ENCODE measurements around the gene DENND5A. TPM values are rescaled to one million over a fixed set of nuclear protein-coding genes. Genes with fewer than 3 reads are reported as not detected.

DENND5A gene
- total RNA-seq (2014; rRNA removed; shearing (Covaris generic)) = 45.6 and 53.5 TPM in 2 replicates
- polyA plus RNA-seq (2015; cell fraction: cytosol; rRNA removed) = 47.9 and 55.4 TPM in 2 replicates
- 54.3 and 61.7 TPM in 2 replicates for polyA plus RNA-seq (2015; cell fraction: nucleus; rRNA removed)

DNA sequence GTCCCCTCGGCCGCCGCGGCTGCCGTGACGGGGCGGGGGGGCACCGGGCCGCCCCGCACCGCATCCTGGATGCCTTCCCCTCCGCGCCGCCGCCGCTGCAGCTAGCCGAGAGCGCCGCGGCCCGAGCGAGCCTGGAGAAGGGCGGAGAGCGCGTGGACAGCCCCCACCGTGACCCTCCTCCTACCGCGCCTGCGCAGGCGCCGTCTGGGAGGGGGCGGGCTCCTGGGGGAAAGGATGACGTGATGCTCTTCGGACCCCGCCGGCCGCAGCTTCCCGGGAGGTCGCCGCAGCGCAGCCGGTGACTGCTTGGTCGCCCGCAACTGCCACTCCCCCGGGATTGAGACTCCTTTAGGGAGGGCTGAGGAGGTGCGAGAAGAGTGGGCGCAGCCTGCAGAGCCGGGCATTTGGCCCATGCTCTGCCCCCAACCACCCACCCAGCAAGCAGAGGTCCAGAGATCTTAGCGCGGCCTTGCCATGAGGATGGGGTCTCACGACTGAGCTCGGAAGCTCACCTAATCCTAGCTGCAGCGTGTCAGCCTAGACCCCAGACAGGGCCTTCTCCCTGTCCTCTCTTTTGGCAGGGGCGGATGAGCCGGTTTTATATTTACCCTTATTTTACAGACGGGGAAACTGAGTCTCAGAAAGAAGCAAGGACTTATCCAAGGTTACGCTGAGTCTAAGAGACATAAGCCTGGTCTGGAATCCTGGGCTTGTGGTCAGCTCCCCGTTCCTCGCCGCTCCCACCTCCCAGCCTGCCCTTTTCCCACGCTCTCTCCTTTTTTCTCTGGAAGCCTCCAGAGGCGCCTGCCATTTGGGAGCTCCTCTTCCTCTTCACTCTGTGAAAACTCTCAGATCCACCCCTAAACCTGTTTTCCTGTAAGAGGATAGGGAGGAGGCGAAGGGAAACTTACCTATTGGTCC, at the start of gene DENND5A:
Gene DENND5A, minus strand, starts transcription at position 140 of the 921 bp plus-strand sequence. CDS start 281 bp downstream, outside the sequence.
- DNase-seq (ENCODE audit: low read depth) = peak; percentile 81

DNA sequence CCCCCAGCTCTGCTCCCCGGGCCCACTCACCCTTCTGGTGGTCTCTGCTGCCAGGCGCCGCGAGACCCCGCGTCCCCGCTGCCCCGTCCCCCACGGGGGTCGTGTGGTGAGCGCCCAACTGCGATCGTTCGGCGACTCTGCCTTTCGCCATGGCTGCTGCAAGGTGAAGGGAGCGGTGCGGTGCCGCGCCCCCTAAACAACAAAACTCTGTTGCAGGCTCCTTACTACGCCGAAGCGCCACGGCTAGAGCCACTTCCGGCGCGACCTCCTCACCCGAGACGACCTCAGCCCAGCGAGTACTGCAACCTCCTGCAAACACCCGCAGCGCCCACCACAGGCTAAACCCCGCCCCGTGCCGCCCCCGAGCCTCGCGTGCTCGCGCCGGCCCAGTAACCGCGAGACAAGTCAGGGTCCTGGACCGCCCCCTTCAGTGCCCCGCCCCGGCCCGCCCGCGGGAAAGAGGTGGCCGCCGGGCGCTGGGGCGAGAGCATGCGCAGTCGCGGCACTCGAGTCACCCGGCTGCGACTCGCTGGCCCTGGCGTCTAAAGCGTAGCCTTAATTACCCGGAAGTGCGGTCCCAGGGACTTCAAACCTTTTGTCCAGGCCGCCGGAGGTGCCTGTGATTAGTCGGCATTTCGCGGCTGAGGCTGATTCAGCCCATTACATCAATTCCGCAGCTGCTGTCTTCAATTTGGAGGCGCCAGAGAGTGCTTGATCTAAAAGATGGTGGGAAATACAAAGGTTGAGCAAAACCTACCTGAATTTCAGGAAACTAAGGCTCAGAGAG, 49.3 kb upstream of the DENND5A start, which contains the start of gene TMEM41B:
Gene TMEM41B, minus strand, starts transcription at position 303 of the 787 bp plus-strand sequence. Its CDS starts 152 bp downstream, at position 151.
- DNase-seq (ENCODE audit: low read depth) = peak; percentile 99

DNA sequence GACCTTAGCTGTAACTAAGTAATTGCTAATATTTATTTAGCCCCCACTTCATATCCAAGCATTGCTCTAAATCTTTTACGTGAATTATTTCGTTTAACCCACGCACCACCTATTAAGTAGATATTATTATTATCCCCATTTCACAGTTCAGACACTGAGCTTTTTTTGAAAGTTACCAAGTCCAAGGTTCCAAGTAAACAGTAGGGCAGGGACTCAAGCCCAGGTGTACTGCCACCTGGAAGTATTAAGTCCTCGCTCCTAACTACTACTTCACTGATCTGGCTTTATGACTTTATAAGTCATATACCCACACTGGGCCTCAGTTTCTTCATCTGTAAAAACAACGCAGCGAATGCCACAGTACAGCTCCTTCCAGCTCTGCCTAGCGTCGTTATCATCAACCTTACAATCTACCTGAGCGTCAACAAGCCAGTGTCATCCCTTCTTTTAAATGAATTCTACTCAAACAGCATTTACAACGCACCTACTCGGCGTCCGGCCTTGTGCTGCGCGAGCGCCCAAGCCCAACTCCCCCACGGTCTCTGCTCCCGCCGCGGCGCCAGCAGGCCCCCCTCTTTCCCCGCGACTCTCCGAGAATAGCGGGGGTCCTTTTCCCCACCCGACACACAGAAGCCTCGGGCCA, 48.6 kb upstream of the DENND5A start:
- DNase-seq (ENCODE audit: low read depth) = peak; percentile 9

DNA sequence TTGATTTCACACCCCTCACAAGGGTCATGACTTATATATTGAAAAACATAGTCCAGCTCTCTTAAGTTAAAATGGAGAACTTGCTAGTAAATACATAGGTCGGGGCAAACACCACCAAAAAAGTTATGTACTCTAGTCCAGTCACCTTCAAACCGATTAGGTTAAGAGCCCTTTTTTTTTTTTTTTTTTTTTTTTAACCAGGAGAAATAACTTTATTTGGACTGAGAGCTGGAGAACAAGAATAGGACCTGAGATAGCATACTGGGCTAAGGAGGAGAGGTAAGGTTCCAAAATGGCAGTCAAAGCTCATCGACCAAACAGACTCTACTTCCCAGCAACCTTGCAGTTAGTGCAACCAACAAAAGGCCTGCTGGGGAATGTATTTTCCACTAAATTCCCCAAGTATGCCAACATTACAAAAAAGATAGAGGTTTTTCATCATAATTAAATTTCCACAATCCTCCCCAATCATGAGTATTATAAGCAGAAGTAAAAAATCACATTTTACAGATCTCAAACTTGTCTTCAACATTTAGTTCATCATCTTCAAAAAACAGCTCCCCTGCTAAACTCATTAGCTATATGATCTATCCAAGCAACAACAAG, 45.4 kb upstream of the DENND5A start:
- no peak for DNase-seq (ENCODE audit: low read depth)

DNA sequence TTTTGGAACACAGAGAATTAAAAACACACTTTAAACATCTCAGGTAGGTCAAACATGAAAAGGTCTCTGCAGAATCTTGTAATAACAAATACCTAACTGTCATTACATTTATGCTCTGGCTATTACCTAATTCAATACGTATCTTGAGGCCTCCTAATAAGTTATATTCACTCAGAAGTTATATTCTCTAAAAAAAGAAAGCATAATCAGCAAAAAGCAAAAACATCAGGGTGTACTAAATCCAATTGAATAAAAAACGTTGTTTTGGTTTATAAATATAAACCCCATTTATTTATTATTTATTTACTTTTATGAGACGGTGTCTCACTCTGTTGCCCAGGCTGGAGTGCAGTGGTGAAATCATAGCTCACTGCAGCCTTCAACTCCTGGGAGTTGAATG, 39.0 kb upstream of the DENND5A start:
- DNase-seq (ENCODE audit: low read depth) = no peak

DNA sequence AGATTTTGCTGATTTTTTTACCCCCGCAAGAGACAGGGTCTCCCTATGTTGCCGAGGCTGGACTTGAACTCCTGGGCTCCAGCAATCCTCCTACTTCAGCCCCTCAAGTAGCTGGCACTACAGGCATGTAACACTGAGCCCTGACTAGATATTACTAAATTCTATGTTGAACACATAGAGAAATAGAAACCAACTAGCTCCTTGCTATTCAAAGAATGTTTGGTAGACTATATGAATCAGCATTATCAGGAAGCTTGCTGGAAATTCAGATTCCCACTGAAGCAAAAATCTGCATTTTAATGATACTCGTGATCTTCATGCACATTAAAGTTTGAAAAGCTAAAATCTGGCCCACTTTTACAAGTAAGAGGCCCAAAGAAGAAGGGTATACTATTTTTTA, 37.3 kb upstream of the DENND5A start:
- no peak for DNase-seq (ENCODE audit: low read depth)

DNA sequence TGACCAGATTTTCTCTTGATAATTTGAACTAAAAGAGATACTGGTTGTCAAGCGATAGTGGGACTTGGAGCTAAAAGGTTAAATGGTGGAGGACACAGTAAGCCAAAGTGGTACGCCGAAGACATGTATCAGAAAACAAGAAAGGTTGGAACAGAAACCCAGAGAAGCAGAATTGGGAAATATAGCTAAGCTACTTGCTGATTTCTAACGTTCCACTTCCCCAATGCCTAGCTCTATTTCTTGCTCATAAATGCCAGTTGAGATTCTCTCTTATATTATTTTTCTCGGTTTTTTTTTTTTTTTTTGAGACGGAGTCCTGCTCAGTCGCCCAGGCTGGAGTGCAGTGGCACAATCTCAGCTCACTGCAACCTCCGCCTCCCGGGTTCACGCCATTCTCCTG, 36.6 kb upstream of the DENND5A start:
- no peak for DNase-seq (ENCODE audit: low read depth)

DNA sequence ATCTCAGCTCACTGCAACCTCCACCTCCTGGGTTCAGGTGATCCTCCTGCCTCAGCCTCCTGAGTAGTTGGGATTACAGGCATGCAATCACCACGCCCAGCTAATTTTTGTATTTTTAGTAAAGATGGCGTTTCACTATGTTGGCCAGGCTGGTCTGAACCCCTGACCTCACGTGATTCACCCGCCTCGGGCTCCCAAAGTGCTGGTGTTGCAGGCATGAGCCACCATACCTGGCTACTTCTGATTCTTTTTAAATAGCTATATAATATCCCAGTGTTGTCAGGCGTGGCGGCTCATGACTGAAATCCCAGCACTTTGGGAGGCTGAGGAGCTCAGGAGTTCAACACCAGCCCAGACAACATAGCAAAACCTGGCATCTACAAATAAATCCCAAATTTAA, 28.5 kb upstream of the DENND5A start:
- DNase-seq (ENCODE audit: low read depth) = no peak

DNA sequence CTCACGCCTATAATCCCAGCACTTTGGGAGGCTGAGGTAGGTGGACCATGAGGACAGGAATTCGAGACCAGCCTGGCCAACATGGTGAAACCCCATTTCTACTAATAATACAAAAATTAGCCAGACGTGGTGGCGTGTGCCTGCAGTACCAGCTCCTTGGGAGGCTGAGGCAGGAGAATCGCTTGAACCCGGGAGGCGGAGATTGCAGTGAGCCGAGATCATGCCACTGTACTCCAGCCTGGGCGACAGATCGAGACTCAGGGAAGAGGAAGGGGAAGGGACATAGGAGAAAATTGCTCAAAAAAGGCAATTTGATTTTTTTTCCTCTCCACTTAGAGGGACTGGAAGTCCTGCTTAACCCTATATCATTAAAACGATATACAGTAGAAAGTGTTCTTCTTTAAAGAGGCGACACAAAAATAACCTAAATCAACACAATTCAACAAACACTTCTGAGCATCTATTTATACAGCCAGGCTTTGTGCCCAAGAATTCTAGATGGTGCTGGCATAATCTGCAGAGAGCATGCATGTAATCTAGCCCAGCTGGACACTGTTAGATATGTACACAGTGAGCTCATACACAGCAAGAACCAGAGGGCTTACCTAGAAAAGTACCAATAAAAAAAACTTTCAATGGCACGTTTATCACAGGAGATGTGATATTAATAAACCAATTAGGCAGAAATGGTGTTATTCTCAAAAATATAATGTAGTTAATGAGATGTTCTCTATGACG, 20.9 kb upstream of the DENND5A start:
- DNase-seq (ENCODE audit: low read depth) = no peak

DNA sequence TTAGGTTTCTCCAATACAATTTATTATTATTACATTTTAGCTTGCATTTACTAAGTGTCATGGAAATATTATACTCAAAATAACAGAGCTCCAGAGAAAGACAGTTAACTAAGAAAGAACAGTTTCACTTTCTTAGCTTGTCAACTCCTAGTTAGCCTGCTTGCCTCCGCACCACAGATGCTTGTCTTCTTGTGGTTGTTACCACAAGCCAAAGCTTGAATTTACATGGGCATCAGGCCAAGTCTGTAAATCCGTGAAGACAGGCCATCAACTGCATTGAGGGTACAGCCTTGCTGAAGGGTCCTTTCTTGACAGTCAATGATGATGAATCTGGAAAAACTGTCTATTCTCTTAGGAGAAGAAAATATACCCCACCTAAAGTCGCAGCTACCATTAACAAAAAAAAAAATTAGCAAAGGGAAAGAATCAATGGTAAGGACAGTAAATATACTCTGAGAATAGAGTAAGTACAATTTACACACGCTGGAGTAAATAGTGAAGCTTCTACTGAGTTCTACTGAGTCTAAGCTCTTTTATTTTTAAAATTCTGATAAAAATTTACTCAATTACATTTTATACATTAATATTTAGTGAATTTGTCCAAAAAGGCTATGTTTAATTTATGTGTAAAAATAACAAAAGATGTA, 15.6 kb upstream of the DENND5A start:
- DNase-seq (ENCODE audit: low read depth) = peak; percentile 31

DNA sequence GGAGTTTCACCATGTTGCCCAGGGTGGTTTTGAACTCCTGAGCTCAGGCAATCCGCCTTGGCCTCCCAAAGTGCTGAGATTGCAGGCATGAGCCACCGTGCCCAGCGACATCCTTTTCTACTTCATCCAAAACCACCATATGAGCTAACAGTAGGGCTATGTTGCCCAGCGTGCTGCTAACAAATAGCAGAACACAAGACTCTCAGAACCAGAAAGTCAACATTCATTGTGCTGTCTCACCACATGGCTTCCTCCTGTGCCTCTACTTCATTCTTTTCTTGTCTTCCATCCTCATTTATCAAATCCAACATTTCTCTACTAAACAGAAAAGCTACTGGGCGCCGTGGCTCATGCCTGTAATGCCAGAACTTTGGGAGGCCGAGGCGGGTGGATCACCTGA, 12.0 kb upstream of the DENND5A start:
- no peak for DNase-seq (ENCODE audit: low read depth)

DNA sequence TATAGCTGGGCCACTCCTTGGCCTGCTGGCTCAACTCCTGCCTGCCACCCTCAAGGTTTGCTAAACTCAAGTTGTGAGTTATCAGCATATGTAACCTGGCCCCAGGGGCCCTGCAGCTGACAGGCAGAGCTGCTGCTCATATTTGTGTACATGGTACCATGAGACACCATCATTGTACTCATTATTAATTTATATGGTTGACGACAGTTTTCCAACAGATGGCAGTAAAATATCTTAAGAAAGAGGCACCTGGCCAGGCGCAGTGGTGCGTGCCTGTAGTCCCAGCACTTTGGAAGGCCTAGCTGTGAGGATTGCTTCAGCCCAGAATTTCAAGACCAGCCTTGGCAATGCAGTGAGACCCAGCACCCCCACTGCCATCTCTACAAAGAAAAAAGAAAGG, 11.4 kb upstream of the DENND5A start:
- peak; percentile 32 for DNase-seq (ENCODE audit: low read depth)

DNA sequence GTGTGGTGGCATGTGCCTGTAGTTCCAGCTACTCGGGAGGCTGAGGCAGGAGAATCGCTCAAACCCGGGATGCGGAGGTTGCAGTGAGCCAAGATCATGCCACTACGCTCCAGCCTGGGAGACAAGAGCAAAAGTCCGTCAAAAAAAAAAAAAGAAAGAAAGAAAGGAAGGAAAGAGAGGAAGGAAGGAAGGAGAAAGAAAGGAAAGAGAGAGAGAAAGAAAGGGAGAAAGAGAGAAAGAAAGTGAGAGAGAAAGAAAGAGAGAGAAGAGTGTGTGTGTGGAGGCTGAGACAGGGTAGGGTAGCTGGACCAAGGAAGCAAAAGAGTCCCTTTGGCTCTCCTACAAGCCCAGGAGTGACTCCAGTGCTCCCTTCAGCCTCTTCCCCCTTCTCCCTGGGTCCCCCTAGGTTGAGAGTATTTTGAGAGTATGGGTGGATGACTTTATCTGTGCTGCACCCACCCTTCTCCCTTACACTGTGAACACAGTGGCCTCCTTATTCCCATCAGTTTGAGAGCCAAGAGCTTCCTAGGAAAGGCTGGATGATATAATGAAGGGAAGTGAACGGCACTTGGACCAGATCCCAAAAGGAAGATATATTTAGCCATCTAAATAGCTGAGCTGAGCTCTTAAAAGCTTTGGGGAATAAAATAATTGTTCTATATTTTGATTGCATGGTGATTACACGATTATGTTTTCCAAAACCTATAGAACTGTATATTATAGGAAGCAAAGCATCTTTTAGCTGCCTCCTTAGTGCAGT, 9.5 kb upstream of the DENND5A start:
- DNase-seq (ENCODE audit: low read depth) = no peak

DNA sequence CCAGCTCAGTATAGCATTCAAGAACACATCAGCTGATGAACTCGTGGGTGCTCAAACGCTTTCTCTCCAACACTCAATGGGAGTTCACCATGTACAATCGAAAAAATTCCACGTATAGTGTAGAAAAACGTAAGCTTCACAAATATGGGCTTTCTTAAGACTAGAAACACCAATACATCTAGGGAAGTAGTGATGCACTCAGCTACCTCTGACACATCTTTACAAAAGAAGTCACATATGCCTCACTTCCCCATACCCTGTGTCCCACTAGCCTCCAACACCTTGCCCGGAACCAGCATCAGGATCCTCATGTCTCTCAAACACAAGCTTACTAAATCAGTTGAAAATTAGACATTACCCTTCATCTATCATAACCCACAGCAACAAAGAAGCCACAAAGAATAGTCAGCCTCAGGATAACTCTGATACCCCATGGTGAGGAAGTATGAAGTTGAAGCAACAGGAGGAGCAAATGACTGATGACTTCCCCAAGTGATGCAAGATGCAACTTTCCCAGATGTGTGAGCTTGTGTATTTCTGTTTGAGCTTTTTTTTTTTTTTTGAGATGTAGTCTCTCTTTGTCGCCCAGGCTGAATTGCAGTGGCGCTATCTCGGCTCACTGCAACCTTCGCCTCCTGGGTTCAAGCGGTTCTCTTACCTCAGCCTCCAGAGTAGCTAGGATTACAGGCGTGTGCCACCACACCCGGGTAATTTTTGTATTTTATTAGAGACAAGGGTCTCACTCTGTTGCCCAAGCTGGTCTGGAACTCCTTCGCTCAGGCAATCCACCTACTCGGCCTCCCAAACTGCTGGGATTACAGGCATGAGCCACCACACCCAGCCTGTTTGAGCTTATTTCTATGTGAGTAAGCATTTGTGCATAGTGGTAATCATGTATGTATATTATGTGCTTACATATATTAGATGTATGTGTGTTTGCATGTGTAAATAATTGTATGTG, 8.5 kb upstream of the DENND5A start:
- no peak for DNase-seq (ENCODE audit: low read depth)

DNA sequence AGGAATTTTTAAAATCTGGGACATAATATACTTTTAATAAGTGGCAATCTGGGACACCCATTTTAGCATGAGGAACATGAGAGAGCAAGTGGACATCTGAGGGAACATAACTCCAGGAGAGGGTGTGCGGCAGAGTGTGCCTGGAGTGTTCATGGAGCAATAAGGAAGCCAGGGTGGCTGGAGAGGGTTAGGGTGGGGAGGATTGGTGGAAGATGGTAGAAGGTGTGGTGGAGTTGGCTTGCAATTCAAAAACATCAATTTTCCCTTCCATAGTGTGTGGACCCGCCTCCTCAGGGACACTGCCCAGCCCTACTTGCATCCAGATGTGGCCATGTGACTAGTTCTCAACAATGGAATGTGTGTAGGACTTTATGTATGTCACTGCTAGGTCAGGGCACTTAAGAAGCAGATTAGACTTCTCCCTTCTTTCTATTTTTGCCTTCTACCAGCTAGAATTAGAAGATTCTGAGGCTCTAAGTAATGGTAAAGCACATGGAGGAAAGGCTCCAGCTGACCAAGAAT, 4.4 kb upstream of the DENND5A start:
- DNase-seq (ENCODE audit: low read depth) = no peak

DNA sequence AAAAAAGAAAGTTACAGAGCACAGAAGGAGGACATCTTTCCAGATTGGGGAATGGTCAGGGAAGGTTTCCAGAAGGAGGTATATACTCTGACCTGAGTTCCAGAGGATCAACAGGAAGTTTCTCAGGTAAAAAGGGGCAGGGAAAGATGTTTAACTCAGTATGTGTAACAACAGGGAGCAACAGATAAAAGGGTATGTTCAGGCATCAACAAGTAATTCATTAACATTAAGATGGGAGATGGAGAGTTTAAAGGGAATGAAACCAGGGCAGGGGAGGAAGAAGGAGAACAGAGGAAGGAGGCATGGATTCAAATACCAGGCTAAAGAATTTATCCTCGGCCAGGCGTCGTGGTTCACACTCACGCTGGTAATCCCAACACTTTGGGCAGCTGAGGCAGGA, 2.5 kb upstream of the DENND5A start:
- DNase-seq (ENCODE audit: low read depth) = no peak

DNA sequence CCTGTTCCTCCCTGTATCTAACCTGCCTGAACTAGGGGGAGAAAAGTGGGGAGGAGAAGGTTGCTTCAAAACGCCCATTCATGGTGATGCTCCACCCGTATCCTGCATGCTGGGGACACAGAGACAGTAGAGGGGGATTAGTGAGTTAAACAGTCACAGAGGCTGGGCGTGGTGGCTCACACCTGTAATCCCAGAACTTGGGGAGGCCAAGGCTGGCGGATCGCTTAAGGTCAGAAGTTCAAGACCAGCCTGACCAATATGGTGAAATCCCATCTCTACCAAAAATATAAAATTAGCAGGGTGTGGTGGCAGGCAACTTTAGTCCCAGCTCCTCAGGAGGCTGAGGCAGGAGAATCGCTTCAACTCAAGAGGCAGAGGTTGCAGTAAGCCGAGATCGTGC, 1.8 kb upstream of the DENND5A start:
- DNase-seq (ENCODE audit: low read depth) = no peak
